ENCODE results near the gene VPS45.
"Not testable (repeated sequence)": the region's sequence is repeated elsewhere in the genome, so short reads cannot be mapped to it uniquely, and the experiment has no call there.

Gene VPS45

GRCh38 chr1:150186438-150186788, 118.8 kb downstream of the VPS45 start:
- not testable (repeated sequence) for DNase-seq

GRCh38 chr1:150186789-150187559, 119.4 kb downstream of the VPS45 start:
- peak in 4 of 56 donors; percentile 11 to 63 (median 18) for DNase-seq

- peak in 3 of 56 donors; percentile 12 to 63 (median 18) for DNase-seq
Measured at GRCh38 chr1:150187560-150187931, 120.0 kb downstream of the VPS45 start.

- DNase-seq: no peak
Measured at GRCh38 chr1:150192012-150192411, 124.4 kb downstream of the VPS45 start.

- no peak for DNase-seq
Measured at GRCh38 chr1:150194381-150195031, 126.9 kb downstream of the VPS45 start.

Data from amygdala (tissue), 56 donors.